GM23248 (cell line): ENCODE measurements around the gene ABL2. TPM values are rescaled to one million over a fixed set of nuclear protein-coding genes. Genes with fewer than 3 reads are reported as not detected.
"Not testable (repeated sequence)": the region's sequence is repeated elsewhere in the genome, so short reads cannot be mapped to it uniquely, and the experiment has no call there.

ENCODE experiments used
- DNase-seq: peaks from one replicate; pipeline ENCODE4 v3.0.0-alpha.2; 2015
- H2AFZ ChIP-seq: fragments of 200-600 bp; sonication (generic); 2 replicates; pipeline ENCODE4 v1.6.1; 2016; ENCODE audit warnings: antibody characterized with exemption
- H3F3A ChIP-seq: fragments of 200-600 bp; sonication (generic); 2 replicates; pipeline ENCODE4 v1.6.1; 2016; ENCODE audit warnings: mild to moderate bottlenecking, antibody characterized with exemption, mixed run types; ENCODE audit not compliant: insufficient read depth
- H3K27ac ChIP-seq: fragments of 200-600 bp; sonication (generic); 2 replicates; pipeline ENCODE4 v1.5.1; 2016; ENCODE audit warnings: mild to moderate bottlenecking
- H3K27me3 ChIP-seq: fragments of 200-600 bp; sonication (generic); replicated peaks from 2 replicates; pipeline ENCODE4 v1.6.1; 2016; ENCODE audit warnings: mild to moderate bottlenecking; ENCODE audit not compliant: insufficient read depth
- H3K36me3 ChIP-seq: fragments of 200-600 bp; sonication (generic); 2 replicates; pipeline ENCODE4 v1.6.1; 2016; ENCODE audit warnings: low read depth, mild to moderate bottlenecking
- H3K4me1 ChIP-seq: fragments of 200-600 bp; sonication (generic); 2 replicates; pipeline ENCODE4 v1.6.1; 2016; ENCODE audit warnings: mild to moderate bottlenecking; ENCODE audit not compliant: insufficient read depth
- H3K4me2 ChIP-seq: fragments of 200-600 bp; sonication (generic); one replicate; pipeline ENCODE4 v1.6.1; 2016; ENCODE audit warnings: mild to moderate bottlenecking; ENCODE audit not compliant: unreplicated experiment
- H3K4me3 ChIP-seq: fragments of 200-600 bp; sonication (generic); 2 replicates; pipeline ENCODE4 v1.5.1; 2016; ENCODE audit warnings: mild to moderate bottlenecking
- H3K79me2 ChIP-seq: fragments of 200-600 bp; sonication (generic); 2 replicates; pipeline ENCODE4 v1.6.1; 2016; ENCODE audit warnings: mild to moderate bottlenecking; ENCODE audit not compliant: insufficient read depth
- H3K9ac ChIP-seq: fragments of 200-600 bp; sonication (generic); 2 replicates; pipeline ENCODE4 v1.6.1; 2016; ENCODE audit warnings: mild to moderate bottlenecking
- H3K9me2 ChIP-seq: fragments of 200-600 bp; sonication (generic); 2 replicates; pipeline ENCODE4 v1.6.1; 2016; ENCODE audit warnings: mixed run types, mild to moderate bottlenecking, moderate library complexity; ENCODE audit not compliant: insufficient read depth
- H3K9me3 ChIP-seq: fragments of 200-600 bp; sonication (generic); one replicate; pipeline ENCODE4 v1.6.1; 2017; ENCODE audit warnings: low read depth
- H4K20me1 ChIP-seq: fragments of 200-600 bp; sonication (generic); 2 replicates; pipeline ENCODE4 v1.6.0; 2016; ENCODE audit not compliant: insufficient read depth
- EZH2 ChIP-seq: fragments of 200-600 bp; sonication (generic); IDR thresholded peaks from 2 replicates; pipeline ENCODE4 v1.6.1; 2018; ENCODE audit warnings: antibody characterized with exemption, mild to moderate bottlenecking; ENCODE audit not compliant: insufficient read depth, poor library complexity, severe bottlenecking
- EZH2phosphoT487 ChIP-seq: fragments of 200-600 bp; sonication (generic); IDR thresholded peaks from 2 replicates; pipeline ENCODE4 v1.6.1; 2018; ENCODE audit warnings: antibody characterized with exemption, moderate library complexity, mild to moderate bottlenecking, low read depth; ENCODE audit not compliant: insufficient read depth
- WGBS, 2 experiments: methylation state at CpG; one replicate each; pipeline ENCODE4 v1.1.6; 2015 to 2017; ENCODE audit warnings: low lambda C conversion rate in 2 of 2, low coverage in 1 of 2; ENCODE audit errors: missing lambda C conversion rate in 2 of 2; 5-methylcytosine and 5-hydroxymethylcytosine counted together
- in situ Hi-C: fragments of 300-500 bp; cut with MboI; formaldehyde crosslinking; loops from 2 replicates; pipeline ENCODE4 v1.15.0; 2020
- polyA plus RNA-seq: library from polyadenylated mRNA; unstranded; fragments of >200 nt; fragmentation: Nextera tagmentation; extraction: Ambion mirVana; gene quantifications from 2 replicates; pipeline ENCODE4 v1.2.1, GENCODE V29; 2016
- total RNA-seq: library from RNA; depleted of rRNA; stranded (reverse); fragments of >200 nt; shearing (Covaris generic); gene quantifications from 2 replicates; pipeline ENCODE4 v1.2.3, GENCODE V29; 2014

ABL2 gene
- total and polyA plus RNA-seq, 2 experiments from 2014 or later, result 13.2 to 38.6 TPM

GRCh38 chr1:179200586-179200985 lies 28.9 kb downstream of the ABL2 start:
- H3K9me3 ChIP-seq, result no peaks in the 10 kb centered on the region
- no peaks in the 10 kb centered on the region for H3K4me1 ChIP-seq
- no peaks in the 10 kb centered on the region for H3F3A ChIP-seq
- H3K27ac ChIP-seq, result no peak overlapping the region
- no peaks in the 10 kb centered on the region for H3K36me3 ChIP-seq
- no peak overlapping the region for H3K9ac ChIP-seq
- H3K79me2 ChIP-seq, result peaks cover 90% of the 10 kb centered on the region
- 95 to 98% methylated on average over 2 of the region's 2 CpGs for WGBS, 2 experiments
- H2AFZ ChIP-seq, result no peak overlapping the region
- no peak for DNase-seq
- no peaks in the 10 kb centered on the region for H4K20me1 ChIP-seq
- TF ChIP-seq EZH2 (no peak), EZH2phosphoT487 (no peak)
- H3K4me2 ChIP-seq, result no peak overlapping the region
- H3K27me3 ChIP-seq, result no peaks in the 10 kb centered on the region
- no peaks in the 10 kb centered on the region for H3K9me2 ChIP-seq
- in situ Hi-C loops, result no loop called here
- H3K4me3 ChIP-seq, result no peak overlapping the region

- Histone ChIP-seq H3K4me2 (no peak overlapping the region), H3K9ac (no peak overlapping the region), H3F3A (no peaks in the 10 kb centered on the region), H3K4me1 (0 out of 2 replicates have a peak, but pooled peaks cover 4% of the 10 kb centered on the region), H3K79me2 (peaks cover 88% of the 10 kb centered on the region), H2AFZ (no peak overlapping the region), H3K27ac (no peak overlapping the region), H3K4me3 (no peak overlapping the region), H3K27me3 (no peaks in the 10 kb centered on the region), H3K9me3 (no peaks in the 10 kb centered on the region), H4K20me1 (no peaks in the 10 kb centered on the region), H3K9me2 (no peaks in the 10 kb centered on the region), H3K36me3 (no peaks in the 10 kb centered on the region)
- TF ChIP-seq EZH2, result no peak
- no peak for TF ChIP-seq EZH2phosphoT487
- no peak for DNase-seq
- in situ Hi-C loops, result no loop called here
- 92 to 94% methylated on average over 14 of the region's 14 CpGs for WGBS, 2 experiments
Observed at GRCh38 chr1:179197690-179198297, 31.7 kb downstream of the ABL2 start.

DNA sequence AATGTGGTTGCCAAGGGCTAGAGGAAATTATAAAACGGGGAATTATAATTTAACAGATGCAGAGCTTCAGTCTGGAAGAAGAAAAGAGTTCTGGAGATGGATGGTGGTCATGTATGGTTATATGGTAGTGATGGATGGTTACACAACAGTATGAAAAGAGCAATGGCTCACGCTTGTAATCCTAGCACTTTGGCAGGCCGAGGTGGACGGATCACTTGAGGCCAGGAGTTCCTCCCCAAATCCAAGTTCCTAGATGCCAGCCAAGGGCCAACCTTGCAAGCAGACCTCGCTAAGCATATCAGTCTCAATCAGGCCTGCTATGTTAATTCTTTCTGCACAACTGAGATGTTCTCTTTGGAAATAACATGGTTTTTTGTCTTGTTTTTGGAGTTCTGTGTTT lies 33.6 kb downstream of the ABL2 start:
- H3K9ac ChIP-seq, H3K27ac ChIP-seq, H2AFZ ChIP-seq, H3F3A ChIP-seq, DNase-seq, H3K36me3 ChIP-seq, H3K9me3 ChIP-seq, in situ Hi-C loops, H3K27me3 ChIP-seq, H3K4me2 ChIP-seq, H3K4me3 ChIP-seq, H3K9me2 ChIP-seq, H3K4me1 ChIP-seq, H4K20me1 ChIP-seq: not testable (repeated sequence)
- peaks cover 94% of the 10 kb centered on the region for H3K79me2 ChIP-seq
- WGBS, 2 experiments, result 86 to 89% methylated on average over 4 to 5 of the region's 5 CpGs

GRCh38 chr1:179195376-179195775 lies 34.1 kb downstream of the ABL2 start:
- no peak overlapping the region for H2AFZ ChIP-seq
- no peak overlapping the region for H3K4me2 ChIP-seq
- H3K79me2 ChIP-seq, result peaks cover 94% of the 10 kb centered on the region
- H3K27ac ChIP-seq, result no peak overlapping the region
- no peaks in the 10 kb centered on the region for H4K20me1 ChIP-seq
- in situ Hi-C loops, result no loop called here
- no peaks in the 10 kb centered on the region for H3K9me2 ChIP-seq
- no peaks in the 10 kb centered on the region for H3K9me3 ChIP-seq
- WGBS, 2 experiments, result 45 to 65% methylated on average over 1 of the region's 1 CpG
- H3K27me3 ChIP-seq, result no peaks in the 10 kb centered on the region
- no peaks in the 10 kb centered on the region for H3K36me3 ChIP-seq
- DNase-seq, result no peak
- no peaks in the 10 kb centered on the region for H3F3A ChIP-seq
- H3K9ac ChIP-seq, result no peak overlapping the region
- TF ChIP-seq EZH2, result no peak
- TF ChIP-seq EZH2phosphoT487, result no peak
- 0 out of 2 replicates have a peak, but pooled peaks cover 4% of the 10 kb centered on the region for H3K4me1 ChIP-seq
- no peak overlapping the region for H3K4me3 ChIP-seq

GRCh38 chr1:179194068-179194537 lies 35.4 kb downstream of the ABL2 start:
- Histone ChIP-seq H3K36me3 (no peaks in the 10 kb centered on the region), H3K9me3 (no peaks in the 10 kb centered on the region), H3K9me2 (no peaks in the 10 kb centered on the region), H3K79me2 (peaks cover 94% of the 10 kb centered on the region), H4K20me1 (no peaks in the 10 kb centered on the region), H3K4me3 (no peak overlapping the region), H3K27me3 (no peaks in the 10 kb centered on the region), H2AFZ (no peak overlapping the region), H3K9ac (no peak overlapping the region), H3K27ac (no peak overlapping the region), H3K4me1 (0 out of 2 replicates have a peak, but pooled peaks cover 4% of the 10 kb centered on the region), H3F3A (no peaks in the 10 kb centered on the region), H3K4me2 (no peak overlapping the region)
- DNase-seq, result no peak
- no peak for TF ChIP-seq EZH2phosphoT487
- no peak for TF ChIP-seq EZH2
- WGBS, 2 experiments, result 57% methylated on average over 2 of the region's 2 CpGs
- in situ Hi-C loops, result no loop called here
